ENCODE results near the gene COLEC11.
"Not testable (repeated sequence)": the region's sequence is repeated elsewhere in the genome, so short reads cannot be mapped to it uniquely, and the experiment has no call there.

DNA sequence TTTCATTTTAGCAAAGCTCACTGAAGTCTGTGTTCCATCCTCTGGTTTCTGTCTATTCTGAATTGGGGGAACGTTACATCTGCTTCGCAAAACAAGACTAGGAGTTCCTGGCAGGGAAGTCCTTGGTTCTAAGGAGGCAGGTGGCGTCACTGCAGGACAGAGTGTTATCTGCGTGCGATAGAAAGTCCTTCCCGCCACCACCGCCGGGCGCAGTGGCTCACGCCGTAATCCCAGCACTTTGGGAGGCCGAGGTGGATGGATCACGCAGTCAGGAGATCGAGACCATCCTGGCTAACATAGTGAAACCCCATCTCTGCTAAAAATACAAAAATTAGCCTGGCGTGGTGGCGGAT is 41.0 kb downstream of the COLEC11 start:
- TF ChIP-seq, protein P1, sequence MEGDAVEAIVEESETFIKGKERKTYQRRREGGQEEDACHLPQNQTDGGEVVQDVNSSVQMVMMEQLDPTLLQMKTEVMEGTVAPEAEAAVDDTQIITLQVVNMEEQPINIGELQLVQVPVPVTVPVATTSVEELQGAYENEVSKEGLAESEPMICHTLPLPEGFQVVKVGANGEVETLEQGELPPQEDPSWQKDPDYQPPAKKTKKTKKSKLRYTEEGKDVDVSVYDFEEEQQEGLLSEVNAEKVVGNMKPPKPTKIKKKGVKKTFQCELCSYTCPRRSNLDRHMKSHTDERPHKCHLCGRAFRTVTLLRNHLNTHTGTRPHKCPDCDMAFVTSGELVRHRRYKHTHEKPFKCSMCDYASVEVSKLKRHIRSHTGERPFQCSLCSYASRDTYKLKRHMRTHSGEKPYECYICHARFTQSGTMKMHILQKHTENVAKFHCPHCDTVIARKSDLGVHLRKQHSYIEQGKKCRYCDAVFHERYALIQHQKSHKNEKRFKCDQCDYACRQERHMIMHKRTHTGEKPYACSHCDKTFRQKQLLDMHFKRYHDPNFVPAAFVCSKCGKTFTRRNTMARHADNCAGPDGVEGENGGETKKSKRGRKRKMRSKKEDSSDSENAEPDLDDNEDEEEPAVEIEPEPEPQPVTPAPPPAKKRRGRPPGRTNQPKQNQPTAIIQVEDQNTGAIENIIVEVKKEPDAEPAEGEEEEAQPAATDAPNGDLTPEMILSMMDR (conservative IDR thresholded peaks at IDR 0.05; ENCODE audit: low read depth in 2 of 2) = not testable (repeated sequence)
- TF ChIP-seq EZH2phosphoT487 (IDR thresholded peaks at IDR 0.05; ENCODE audit: unreplicated experiment); EZH2 (IDR thresholded peaks at IDR 0.05; ENCODE audit: low read depth, unreplicated experiment); POLR2AphosphoS5 (IDR thresholded peaks at IDR 0.05; ENCODE audit: low read depth); CREB1 (CRISPR knock-in tag; IDR thresholded peaks at IDR 0.05; ENCODE audit: low read depth); ZNF462 (CRISPR knock-in tag; IDR thresholded peaks at IDR 0.05); ZNF114 (CRISPR knock-in tag; IDR thresholded peaks at IDR 0.05); STAT1 (IDR thresholded peaks at IDR 0.05; ENCODE audit: unreplicated experiment): not testable (repeated sequence)
- TF ChIP-seq, protein P2, sequence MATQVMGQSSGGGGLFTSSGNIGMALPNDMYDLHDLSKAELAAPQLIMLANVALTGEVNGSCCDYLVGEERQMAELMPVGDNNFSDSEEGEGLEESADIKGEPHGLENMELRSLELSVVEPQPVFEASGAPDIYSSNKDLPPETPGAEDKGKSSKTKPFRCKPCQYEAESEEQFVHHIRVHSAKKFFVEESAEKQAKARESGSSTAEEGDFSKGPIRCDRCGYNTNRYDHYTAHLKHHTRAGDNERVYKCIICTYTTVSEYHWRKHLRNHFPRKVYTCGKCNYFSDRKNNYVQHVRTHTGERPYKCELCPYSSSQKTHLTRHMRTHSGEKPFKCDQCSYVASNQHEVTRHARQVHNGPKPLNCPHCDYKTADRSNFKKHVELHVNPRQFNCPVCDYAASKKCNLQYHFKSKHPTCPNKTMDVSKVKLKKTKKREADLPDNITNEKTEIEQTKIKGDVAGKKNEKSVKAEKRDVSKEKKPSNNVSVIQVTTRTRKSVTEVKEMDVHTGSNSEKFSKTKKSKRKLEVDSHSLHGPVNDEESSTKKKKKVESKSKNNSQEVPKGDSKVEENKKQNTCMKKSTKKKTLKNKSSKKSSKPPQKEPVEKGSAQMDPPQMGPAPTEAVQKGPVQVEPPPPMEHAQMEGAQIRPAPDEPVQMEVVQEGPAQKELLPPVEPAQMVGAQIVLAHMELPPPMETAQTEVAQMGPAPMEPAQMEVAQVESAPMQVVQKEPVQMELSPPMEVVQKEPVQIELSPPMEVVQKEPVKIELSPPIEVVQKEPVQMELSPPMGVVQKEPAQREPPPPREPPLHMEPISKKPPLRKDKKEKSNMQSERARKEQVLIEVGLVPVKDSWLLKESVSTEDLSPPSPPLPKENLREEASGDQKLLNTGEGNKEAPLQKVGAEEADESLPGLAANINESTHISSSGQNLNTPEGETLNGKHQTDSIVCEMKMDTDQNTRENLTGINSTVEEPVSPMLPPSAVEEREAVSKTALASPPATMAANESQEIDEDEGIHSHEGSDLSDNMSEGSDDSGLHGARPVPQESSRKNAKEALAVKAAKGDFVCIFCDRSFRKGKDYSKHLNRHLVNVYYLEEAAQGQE (IDR thresholded peaks at IDR 0.05; ENCODE audit: unreplicated experiment) = not testable (repeated sequence)

Measured in GM23338 (cell line).